GM18517 (cell line): ENCODE results near the gene SMYD1.

Experiments used
- ATAC-seq: cut with Tn5 transposase; IDR thresholded peaks from one replicate; pipeline ENCODE4 v1.9.1; 2021; ENCODE audit warnings: mild to moderate bottlenecking, moderate library complexity; ENCODE audit not compliant: unreplicated experiment

SMYD1 gene

DNA sequence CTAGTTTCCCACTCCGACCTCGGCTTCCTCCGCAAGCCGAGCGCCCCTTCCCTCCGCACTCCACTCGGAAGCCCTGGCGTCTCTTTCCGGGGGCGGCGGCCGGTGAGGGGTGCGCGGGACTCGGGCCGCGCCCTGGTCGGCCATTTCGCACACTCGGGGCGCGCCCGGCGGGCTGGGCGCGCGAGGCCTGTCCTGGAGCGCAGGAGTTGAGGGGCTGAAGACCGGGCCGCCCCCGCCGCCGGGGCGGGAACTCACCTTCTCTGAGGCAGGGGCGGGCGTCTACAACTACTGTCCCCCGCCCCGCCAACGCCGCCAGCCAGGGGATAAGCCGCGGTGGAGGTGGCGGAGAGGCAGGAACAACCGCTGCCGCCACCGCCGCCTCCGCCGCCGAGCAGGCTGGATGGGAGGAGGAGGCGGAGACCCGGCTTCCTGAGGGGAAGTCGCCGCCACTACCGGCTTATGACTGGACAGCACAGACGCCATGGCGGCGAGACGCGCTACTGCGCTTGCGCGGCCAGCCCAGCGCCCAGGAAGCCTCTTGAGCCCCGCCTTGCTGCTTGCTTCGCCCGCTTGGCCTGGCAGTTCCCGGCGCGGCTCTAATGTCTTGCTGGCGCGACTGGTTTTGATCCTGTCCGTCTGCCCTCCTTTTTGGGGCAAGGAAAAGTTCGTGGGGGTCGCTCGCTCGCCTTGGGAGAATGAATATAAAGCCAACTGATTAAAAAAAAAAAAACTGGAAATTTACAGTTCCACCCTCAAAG is 12.1 kb upstream of the SMYD1 start, which contains the start of gene KRCC1:
Gene KRCC1, minus strand, starts transcription at position 413 of the 758 bp plus-strand sequence. CDS start 27,220 bp downstream, outside the sequence.
- peak; percentile 92 for ATAC-seq

DNA sequence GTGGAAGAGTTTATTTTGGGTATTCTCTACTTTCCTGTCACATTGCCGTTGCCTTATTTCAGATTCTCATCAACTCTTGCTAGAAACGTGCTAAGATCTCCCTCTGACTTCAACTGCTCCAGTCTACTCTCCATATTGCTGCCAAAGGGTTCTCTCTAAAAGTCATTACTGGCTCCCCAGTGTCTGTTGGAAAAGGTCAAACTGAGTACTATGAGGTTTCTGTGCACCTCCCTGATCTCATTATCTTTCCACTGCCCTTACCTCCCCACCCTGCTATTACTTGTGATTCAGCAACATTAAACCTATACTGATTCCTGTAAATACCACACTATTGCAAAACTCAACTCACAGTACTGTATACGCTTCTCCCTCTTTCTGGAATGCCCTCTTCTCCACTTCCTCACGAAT is 10.2 kb upstream of the SMYD1 start:
- ATAC-seq = no peak

DNA sequence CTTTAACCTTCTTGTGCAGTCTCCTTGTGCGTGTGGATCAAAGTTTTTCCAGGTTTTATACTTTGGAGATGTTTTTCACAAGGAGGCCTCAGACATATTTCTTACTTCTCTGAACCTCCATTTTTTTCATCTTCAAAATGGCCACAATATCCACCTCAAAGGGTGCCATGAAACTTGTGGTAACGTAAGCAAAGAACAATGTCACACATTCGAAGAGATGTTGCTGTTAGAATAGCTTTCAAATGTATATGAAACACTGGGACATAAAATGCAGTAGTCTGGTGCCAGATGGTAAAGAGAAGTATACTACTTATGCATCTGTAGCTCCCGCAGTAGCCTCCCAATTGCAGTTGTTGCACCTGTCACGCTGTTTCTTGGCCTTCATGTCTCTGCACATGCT is 9.4 kb upstream of the SMYD1 start:
- no peak for ATAC-seq

DNA sequence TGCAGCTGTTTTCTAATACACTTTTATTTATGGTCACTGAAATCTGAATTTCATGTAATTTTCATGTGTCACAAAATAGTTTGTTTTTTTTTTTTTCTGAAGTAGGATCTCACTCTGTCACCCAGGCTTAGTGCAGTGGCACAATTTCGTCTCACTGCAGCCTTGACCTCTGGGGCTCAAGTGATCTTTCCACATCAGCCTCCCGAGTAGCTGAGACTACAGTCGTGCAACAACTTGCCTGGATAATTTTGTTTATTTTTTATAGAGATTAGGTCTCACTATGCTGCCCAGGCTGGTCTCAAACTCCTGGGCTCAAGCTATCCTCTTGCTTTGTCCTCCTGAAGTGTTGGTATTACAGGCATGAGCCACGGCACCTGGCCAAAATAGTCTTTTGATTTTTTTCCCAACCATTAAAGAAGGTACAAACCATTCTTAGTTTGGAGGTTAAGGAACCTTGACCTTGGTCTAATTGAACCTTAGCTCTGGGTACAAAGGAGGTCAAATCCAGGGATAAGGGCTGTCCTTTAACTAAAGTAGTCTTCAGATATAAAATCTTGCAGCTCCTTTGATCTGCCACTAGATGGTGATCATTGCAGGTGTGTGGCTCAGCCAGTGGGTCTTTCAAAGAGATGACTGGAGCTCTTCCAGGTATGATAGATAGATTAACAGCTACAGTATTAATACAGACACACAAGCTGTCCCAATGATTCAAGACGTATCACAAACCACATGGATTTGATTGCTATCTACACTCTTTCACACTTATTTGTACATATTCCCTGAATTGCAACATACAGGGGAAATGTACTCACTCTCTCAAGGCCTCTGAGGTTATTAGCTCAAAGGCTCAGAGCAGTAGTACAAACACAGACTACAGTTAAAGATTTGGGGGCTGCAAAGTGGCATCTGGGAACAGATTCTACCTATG is 7.4 kb upstream of the SMYD1 start:
- ATAC-seq = peak; percentile 44

DNA sequence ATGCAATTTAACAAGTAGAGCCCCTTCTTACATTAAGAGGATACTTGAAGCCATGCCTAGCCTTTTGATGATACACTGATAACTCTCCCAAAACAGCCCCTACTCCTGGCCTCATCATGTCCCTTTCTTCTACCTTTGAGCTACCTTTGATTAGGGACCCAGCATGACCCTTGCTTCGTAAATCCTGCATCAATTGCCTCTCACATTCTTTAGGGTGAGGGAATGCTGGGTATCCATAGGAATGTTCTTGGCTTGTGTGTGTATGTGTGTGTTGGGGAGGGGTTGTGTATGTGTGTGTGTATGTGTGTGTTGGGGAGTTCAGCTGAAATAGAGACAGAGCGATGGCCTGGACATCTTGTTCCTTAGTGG is 6.7 kb upstream of the SMYD1 start:
- no peak for ATAC-seq

DNA sequence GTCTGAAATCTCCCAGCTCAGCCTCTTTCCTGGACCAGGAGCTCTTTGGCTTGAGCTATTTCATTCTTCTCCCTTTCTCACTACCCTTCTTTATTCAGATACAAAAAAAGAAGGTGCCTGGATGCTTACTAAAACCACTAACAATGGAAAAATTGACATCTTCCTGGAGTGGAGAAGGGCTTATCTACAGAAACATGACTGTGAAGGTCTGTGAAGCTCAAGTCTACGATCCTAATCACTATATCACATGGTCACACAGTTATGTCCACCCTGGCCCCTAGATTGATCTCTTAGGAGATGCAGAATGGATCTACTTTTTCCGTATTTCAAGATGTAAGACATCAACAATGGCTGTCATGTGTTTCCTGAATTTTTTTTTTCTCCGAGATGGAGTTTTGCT is 6.3 kb upstream of the SMYD1 start:
- ATAC-seq = no peak

DNA sequence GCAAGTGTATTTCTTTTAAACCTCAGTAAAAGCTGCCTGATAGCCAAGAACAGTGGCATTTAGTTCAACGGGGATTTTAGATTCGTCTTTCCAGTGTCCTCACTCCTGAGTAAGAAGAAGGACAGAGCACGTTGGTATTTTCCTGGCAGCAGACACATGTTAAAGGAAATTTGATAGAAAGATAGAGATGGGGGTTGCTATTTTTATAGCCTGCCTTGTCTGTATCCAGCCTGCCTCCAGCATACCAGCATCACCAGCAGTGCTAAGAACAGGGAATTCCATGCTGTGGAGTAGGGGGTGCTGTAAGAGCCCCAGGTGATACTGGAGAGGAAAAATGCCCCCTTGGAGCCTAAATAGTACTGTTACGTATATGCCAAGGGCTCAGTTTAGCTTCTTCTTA is 1.1 kb upstream of the SMYD1 start:
- ATAC-seq = no peak

DNA sequence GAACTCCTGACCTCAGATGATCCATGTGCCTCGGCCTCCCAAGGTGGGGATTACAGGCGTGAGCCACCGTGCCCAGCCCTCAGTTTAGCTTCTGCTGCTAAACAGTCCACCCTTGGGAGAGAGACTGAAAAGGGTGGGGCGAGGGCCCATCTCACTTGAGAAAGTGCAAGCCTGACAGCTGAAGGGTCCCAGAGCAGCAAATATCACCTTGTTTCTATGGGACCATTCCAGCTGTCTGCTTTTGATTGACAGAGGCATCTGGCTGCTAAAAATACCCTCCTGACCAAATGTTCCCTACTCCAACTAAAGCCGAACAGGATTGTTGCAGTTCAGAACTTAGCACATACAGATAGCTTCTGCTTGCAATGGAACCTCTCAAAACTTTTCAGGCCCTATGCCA is 436 bp upstream of the SMYD1 start:
- no peak for ATAC-seq

DNA sequence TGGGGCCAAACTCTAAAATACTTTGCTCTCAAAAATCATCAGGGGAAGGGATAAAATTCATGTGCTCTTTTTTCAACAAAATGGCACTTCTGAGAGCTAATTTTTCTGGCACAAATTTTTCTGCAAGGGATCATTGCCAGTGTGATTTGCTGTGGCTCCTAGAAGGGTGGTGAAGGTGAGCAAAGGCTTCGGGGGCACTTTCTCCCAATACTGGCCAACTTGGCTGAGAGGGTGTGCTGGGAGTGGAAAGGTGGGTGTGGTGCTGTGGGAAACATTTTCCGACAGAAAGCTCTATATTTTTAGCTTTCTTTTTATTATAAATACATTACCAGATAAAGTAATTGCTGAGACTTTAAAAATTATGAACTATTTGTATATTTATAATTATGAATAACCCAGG is 419 bp downstream of the SMYD1 start:
- no peak for ATAC-seq

DNA sequence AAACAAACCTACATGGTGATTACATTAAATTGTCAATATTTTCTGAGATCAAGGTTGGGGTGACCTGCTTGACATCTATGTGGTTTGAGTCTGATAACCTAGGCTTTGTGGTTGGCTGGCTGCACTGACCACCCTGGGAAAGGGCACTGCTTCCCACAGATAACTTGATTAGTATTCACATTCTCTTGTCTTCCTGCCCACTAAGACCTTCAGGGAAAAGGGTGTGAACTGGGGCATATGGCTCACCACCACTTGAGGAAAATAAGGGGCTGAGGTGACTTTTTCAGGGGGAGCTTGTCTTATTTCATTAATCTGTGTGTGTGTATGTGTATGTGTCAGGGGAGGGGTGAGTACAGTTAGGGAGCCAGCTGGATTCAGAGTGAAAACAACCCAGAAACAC is 1.5 kb downstream of the SMYD1 start:
- no peak for ATAC-seq

DNA sequence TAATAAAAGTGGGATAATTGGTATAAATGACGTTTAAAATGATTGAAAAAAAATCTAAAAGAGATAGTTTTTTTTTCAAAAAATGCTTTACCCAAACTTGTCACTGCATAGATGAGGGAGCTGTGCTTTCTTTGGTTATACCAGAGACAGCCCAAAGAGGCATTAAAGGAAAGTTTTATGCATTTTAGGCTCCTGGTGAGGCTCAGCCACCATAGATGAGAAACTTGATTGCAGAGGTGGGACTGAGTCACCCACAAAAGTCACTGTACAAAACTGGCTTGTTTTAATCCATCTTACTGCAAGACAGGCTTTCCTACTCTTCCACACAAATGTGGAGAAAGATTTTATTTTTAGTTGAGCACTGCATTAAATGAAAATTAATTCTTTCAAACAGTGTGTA is 2.4 kb downstream of the SMYD1 start:
- no peak for ATAC-seq

DNA sequence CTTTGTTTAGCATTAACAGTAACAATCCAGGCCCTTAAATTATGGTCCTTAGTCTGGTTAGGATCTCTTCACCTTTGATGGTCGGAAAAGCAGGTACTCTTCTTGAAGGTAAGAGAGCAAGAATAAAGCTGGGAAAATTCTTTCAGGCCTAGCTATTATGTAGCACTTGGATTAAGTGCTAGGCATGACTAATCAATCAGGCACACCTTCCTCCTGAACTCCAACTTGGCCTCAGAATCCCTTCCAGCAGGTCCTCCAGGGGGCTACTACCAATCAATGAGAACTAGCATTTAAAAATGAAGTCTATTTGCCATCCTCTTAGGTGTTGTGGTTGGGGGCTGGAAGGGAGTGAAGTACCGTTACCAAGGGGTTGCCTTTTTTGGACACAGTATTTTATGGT is 3.7 kb downstream of the SMYD1 start:
- ATAC-seq = no peak

DNA sequence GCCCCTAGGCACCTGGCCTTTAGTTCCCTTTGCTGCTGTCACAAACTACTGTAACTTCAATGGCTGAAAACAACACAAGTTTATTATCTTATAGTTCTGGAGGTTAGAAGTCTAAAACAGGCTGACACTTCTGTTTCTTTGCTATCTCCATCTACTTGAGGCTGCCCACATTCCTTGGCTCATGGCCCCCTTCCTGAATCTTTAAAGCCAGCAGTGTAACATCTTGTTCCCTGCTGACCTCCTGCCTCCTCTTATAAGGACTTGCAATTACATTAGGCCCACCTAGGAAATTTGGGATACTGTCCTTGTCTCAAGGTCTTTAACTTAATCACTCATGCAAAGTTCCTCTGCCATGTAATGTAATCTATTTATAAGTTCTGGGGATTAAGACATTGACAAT is 6.5 kb downstream of the SMYD1 start:
- ATAC-seq = no peak

DNA sequence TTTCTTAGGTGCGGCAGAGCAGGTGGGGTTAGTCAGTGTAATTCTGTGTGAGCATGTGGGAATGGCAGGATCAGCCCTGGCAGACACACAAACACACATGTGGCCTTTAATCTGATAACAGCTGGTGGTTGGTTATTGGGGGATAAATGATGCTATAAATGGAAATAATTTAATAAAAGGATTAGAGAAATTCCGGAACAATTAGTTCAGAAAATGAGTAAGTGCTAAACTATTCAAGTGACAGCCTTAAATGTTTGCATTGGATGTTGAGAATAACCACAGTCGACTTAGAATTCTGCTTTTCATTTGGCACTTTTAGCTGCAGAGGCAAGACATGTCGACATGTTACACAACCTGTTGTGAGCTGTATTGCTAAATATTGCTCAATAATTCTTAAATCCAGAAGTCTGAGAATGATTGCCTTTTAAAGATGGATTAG is 7.2 kb downstream of the SMYD1 start:
- ATAC-seq = no peak

DNA sequence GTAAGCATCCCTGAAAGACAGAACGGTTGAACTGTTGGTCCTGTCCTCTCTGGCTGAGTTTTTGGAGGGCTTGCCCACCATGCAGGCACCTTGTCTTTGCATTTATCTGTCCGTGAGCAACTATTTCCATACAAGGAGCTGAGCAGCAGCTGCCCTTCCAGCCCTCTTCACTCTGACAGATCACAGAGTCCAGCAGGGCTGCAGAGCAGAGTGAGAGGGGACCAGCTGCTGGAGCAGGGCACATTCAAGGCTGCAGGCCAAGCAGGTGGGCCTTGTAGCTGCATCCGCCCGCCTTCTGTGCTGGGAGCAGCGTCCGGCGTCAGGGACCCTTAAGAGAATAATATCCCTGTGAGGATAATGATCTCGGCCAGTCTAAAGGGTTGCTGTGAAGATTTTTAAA is 9.5 kb downstream of the SMYD1 start:
- ATAC-seq = no peak

DNA sequence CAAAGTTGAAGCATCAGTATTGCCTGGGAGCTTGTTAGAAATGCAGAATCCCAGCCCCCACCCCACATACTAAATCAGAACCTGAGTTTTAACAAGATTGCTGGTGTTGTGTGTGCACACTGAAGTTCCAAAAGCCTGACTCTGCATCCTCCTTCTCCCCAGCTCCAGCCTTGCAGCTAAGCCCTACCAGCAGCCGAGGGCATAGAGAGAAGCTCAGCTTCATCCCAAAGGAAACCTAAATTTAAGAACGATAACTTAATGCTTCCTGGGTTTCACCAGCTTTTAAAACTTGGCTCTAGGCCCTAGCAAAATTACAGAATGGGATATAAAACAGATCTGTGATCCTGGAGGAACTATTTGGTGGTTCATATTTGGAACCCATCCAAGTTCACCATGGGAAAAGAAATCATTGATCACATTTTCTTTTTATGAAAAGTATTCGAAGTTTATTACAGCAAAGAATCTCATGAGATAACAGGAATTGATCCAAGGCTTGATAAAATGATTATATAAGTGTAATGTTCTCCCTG is 11.1 kb downstream of the SMYD1 start:
- ATAC-seq = no peak

DNA sequence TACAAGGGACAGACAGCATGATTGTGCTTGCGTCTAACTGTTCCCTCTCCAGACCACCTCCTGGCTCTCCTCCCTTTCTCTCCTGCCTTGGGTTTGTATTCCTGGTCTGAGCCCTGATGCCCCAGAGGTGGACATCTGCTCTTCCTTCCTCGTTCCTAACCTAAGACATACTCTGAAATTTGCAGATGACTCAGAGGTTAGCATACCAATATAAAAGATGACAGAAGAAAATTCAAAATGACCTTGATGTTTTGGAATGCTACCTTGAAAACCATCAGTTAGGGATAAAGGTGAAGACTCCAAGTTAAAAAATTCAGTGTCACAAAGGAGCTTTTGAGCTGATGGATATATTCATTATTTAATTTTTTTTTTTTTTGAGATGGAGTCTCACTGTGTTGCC is 12.9 kb downstream of the SMYD1 start:
- no peak for ATAC-seq

DNA sequence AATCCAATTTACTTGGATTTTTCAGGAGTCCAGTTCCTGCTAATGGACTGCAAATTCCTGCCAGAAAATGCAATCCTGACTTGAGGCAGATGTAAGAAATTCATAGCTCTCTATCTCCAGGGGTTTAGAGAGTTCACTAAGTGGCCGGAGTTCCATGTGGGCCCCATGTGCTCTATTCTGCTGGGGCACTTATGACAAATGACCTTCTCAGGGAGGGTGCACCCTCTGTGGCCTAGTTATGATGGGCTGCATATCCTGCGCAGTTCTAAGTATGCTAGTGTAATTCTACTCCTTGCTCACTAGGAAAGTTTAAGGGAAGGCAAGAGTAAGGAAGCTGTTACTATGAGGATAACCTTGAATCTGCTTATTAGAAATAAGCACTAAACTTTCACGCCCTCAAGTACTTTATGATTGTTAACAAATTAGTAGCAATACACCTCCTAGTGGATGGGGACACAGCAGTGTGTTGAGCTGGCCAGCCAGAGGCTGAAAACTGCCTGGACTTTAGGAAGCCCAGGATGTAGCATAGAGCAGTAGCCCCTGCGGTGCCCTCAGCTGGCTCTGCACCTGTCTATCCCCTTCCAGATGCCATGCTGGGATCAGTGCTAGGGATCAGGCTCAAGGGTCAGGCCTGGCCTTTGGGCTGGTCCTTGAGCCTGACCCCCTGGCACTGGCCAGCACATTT is 14.4 kb downstream of the SMYD1 start:
- no peak for ATAC-seq

DNA sequence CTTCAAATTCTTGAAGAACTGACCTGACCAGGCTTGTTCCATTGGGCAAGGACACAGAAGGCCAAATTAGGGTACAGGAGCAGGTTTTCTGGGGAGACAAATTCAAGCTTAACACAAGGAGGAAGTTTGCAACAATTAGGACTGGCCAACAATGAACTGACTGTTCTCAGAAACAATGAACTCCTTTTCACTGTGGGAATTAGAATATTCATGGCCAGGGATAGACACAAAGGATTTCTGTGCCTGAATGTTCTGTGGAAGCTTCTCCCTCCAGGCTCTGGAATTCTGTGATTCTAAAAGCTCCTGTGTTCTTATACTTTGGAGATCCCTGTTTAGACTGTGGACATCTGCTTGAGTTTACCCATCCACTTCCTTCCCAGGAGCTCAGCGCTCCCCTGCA is 15.2 kb downstream of the SMYD1 start:
- ATAC-seq = no peak

DNA sequence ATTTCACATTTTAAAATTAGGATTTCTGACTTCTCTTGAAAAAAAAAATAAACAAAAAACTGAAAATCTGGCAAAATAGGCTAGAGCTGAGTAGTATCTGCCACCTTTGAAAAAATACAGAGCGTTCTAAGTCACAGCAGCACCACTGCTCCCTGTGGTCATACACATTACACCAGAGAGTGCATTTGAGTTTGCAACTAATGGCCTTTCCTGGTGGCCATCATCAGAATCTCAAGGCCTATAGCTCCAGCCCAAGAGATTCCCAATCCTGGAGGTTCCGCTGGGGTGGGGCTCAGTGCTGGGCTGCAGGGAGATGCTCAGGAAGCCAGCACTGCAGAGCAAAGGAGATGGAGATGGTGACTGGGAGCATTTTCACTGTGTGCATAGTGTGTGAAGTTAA is 17.5 kb downstream of the SMYD1 start:
- no peak for ATAC-seq

DNA sequence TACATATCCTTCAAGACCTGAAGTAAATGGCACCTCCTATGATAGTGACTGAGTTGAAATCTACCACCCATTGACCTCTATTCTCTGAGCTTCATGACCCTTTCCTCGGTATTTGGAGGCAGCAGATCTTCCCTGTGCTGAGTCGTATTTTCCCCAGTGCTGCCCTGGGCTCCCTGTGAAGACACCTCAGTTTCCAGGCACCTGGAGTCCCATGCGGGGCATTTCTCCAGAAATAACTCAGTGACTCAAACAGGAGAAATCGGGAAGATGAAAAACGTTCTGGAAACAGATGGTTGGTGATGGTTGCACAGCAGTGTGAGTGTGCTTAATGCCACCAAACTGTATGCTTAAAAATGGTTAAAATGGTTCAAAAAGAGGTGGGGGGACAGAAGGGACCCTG is 18.0 kb downstream of the SMYD1 start:
- no peak for ATAC-seq
